ENCODE results near the gene SNN. TPM values are rescaled to one million over a fixed set of nuclear protein-coding genes. Genes with fewer than 3 reads are reported as not detected.

The SNN gene
- total RNA-seq, 6 experiments from 2014 or later: 3.5 to 7.9 (median 5.6) TPM

DNA sequence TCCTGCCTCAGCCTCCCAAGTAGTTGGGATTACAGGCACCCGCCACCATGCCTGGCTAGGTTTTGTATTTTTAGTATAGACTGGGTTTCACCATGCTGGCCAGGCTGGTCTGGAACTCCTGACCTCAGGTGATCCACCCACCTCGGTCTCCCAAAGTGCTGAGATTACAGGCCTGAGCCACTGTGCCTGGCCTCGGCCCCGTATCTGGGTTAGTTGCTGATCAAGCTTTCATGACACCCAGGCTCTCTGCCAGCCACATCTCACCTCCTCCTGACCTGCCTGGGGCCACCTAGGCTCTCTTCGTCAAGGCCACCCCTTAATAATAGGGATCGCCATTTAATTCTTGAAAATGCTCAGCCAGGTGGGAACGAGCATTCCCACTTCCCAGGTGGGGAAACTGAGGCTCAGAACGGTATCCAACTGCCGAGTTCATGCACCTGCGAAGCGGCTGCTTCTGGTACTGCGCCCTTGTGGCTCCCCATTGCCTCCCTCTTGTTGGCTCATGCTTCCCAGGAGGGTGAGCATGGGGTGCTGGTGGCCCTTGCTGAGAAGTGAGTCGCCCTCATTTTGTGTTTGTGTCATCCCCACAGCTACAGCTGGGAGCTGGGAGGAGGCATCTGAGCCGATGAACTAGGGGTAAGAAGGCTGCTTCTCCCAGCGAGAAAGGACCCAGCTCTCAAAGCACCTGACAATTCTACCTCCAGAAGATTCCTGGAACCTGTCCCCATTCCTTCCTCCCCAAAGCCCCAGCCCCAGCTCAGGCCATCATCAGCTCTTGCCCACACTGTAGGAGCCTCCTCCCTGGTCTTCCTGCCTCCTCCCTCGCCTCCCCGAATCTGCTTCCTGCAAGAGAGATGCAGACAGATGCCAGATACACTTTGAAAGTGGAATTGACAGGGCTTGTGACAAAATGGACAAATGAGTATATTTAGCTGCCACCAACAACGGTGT lies 17.3 kb upstream of the SNN start:
- no peak overlapping the region for H3K27ac ChIP-seq
- DNase-seq (no peak), ATAC-seq (no peak)
- 40% methylated on average over 5 of the region's 18 CpGs for WGBS (ENCODE audit: insufficient coverage, low coverage, low lambda C conversion rate, missing lambda C conversion rate)
- intact Hi-C loops (cut with DNase I): no loop called here
- no peaks in the 10 kb centered on the region for H3K4me1 ChIP-seq
- no peaks in the 10 kb centered on the region for H3K36me3 ChIP-seq
- TF ChIP-seq, protein P1, sequence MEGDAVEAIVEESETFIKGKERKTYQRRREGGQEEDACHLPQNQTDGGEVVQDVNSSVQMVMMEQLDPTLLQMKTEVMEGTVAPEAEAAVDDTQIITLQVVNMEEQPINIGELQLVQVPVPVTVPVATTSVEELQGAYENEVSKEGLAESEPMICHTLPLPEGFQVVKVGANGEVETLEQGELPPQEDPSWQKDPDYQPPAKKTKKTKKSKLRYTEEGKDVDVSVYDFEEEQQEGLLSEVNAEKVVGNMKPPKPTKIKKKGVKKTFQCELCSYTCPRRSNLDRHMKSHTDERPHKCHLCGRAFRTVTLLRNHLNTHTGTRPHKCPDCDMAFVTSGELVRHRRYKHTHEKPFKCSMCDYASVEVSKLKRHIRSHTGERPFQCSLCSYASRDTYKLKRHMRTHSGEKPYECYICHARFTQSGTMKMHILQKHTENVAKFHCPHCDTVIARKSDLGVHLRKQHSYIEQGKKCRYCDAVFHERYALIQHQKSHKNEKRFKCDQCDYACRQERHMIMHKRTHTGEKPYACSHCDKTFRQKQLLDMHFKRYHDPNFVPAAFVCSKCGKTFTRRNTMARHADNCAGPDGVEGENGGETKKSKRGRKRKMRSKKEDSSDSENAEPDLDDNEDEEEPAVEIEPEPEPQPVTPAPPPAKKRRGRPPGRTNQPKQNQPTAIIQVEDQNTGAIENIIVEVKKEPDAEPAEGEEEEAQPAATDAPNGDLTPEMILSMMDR (IDR thresholded peaks at IDR 0.05): no peak
- TF ChIP-seq POLR2A (IDR thresholded peaks at IDR 0.05): no peak
- no peak overlapping the region for H3K4me3 ChIP-seq
- H3K9me3 ChIP-seq: no peaks in the 10 kb centered on the region
- H3K27me3 ChIP-seq: no peaks in the 10 kb centered on the region

DNA sequence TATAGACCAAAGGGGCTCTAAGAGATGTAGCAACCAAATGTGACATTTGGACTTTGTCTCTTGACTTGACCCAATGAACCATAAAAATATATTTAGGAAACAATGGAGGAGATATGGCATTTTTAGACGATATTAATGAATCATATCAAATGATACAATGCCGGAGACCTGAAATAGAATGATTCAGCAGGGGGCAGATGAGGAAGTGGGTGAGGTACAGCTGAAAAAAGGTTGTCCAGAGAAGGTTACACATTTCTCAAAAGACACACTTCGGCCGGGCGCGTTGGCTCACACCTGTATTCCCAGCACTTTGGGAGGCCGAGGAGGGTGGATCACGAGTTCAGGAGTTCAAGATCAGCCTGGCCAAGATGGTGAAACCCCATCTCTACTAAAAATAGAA lies 16.5 kb upstream of the SNN start:
- intact Hi-C loops (cut with DNase I): no loop called here
- WGBS (ENCODE audit: insufficient coverage, low coverage, low lambda C conversion rate, missing lambda C conversion rate): 27% methylated on average over 3 of the region's 8 CpGs

DNA sequence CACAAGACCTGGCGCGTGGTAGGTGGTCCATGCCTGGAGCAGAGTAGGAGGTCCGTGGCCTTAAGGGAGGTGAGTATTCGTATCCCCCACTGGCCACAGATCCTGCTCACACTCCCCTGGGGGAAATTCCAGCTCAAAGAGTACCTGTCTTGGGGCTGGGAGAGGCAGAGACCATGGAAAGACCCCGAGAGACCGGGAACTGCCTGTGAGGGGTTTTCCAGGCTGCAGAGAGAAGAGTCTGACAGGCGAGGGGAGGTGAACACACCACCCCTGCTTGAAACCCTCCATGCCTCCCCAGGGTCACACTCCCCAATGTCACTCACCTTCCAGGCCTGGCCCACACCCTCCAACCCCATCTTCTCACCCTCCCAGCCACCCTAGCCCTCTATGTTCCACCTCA lies 12.6 kb upstream of the SNN start:
- TF ChIP-seq, protein P1 (IDR thresholded peaks at IDR 0.05): no peak
- TF ChIP-seq POLR2A (IDR thresholded peaks at IDR 0.05): no peak
- H3K27me3 ChIP-seq: no peaks in the 10 kb centered on the region
- H3K4me3 ChIP-seq: no peak overlapping the region
- H3K36me3 ChIP-seq: no peaks in the 10 kb centered on the region
- H3K9me3 ChIP-seq: no peaks in the 10 kb centered on the region
- intact Hi-C loops (cut with DNase I): loop anchor here in 1 of 2 donors (5.0 kb wide), 1 partner anchor 133 kb away; no protein-coding TSS in a partner anchor
- ATAC-seq (no peak), DNase-seq (no peak)
- H3K27ac ChIP-seq: no peak overlapping the region
- WGBS (ENCODE audit: insufficient coverage, low coverage, low lambda C conversion rate, missing lambda C conversion rate): no CpG with 5 or more reads among the region's 7 CpGs
- H3K4me1 ChIP-seq: no peaks in the 10 kb centered on the region

More for the DNA sequence above, 16.5 kb upstream of the SNN start:
- Histone ChIP-seq H3K36me3 (no peaks in the 10 kb centered on the region), H3K27me3 (no peaks in the 10 kb centered on the region), H3K27ac (no peak overlapping the region), H3K4me1 (no peaks in the 10 kb centered on the region), H3K9me3 (no peaks in the 10 kb centered on the region), H3K4me3 (no peak overlapping the region)
- ATAC-seq (peak in 1 of 4 donors; percentile 18), DNase-seq (no peak)
- TF ChIP-seq POLR2A (IDR thresholded peaks at IDR 0.05): no peak
- TF ChIP-seq, protein P1 (IDR thresholded peaks at IDR 0.05): no peak

DNA sequence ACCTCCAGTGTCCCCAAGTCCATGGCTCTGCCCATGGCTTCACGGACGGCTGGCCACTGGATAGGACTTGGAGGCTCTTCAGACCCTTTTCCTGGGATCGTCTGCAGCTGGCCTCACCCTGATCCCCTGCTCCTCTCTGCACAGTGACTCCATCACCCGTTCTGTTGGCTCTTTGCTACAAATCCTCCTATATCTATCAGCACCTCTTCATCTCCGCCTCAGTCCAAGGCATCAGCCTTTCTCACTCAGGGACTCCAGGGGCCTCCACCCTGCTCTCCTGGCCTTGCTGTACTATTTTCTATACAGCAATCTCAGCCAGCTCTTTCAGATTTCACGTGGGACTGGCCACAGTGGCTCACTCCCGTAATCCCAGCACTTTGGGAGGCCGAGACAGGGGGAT lies 10.7 kb upstream of the SNN start:
- intact Hi-C loops (cut with DNase I): loop anchor here in 1 of 2 donors (5.0 kb wide), 1 partner anchor 135 kb away; no protein-coding TSS in a partner anchor
- 78% methylated on average over 7 of the region's 8 CpGs for WGBS (ENCODE audit: insufficient coverage, low coverage, low lambda C conversion rate, missing lambda C conversion rate)
- DNase-seq: no peak

More for the DNA sequence above, 10.7 kb upstream of the SNN start:
- Histone ChIP-seq H3K4me3 (no peak overlapping the region), H3K27me3 (no peaks in the 10 kb centered on the region), H3K27ac (no peak overlapping the region), H3K36me3 (no peaks in the 10 kb centered on the region), H3K4me1 (no peaks in the 10 kb centered on the region), H3K9me3 (no peaks in the 10 kb centered on the region)
- no peak for ATAC-seq
- TF ChIP-seq POLR2A (IDR thresholded peaks at IDR 0.05): no peak
- TF ChIP-seq, protein P1 (IDR thresholded peaks at IDR 0.05): no peak
